BLaER1 (cell line): ENCODE results near the gene CR1L.
"Not testable (repeated sequence)": the region's sequence is repeated elsewhere in the genome, so short reads cannot be mapped to it uniquely, and the experiment has no call there.

Experiments used
- H3K27ac ChIP-seq: shearing (Covaris generic); formaldehyde crosslinking; 2 replicates; pipeline ENCODE4 v1.8.1; 2022
- H3K27me3 ChIP-seq: shearing (Covaris generic); formaldehyde crosslinking; 2 replicates; pipeline ENCODE4 v1.8.1; 2022
- H3K36me3 ChIP-seq: shearing (Covaris generic); formaldehyde crosslinking; 2 replicates; pipeline ENCODE4 v1.8.1; 2022
- H3K4me1 ChIP-seq: shearing (Covaris generic); formaldehyde crosslinking; 2 replicates; pipeline ENCODE4 v1.8.1; 2022
- H3K4me2 ChIP-seq: shearing (Covaris generic); formaldehyde crosslinking; 2 replicates; pipeline ENCODE4 v1.8.1; 2022
- H3K4me3 ChIP-seq: shearing (Covaris generic); formaldehyde crosslinking; 2 replicates; pipeline ENCODE4 v1.8.1; 2022
- H3K9ac ChIP-seq: shearing (Covaris generic); formaldehyde crosslinking; 2 replicates; pipeline ENCODE4 v1.8.1; 2022
- H3K9me3 ChIP-seq: shearing (Covaris generic); formaldehyde crosslinking; 2 replicates; pipeline ENCODE4 v1.8.1; 2022
- H4K20me1 ChIP-seq: shearing (Covaris generic); formaldehyde crosslinking; 2 replicates; pipeline ENCODE4 v1.8.1; 2022
- Cebpa-rat ChIP-seq: shearing (Covaris generic); IDR thresholded peaks from 2 replicates; pipeline ENCODE4 v1.8.1; 2022

Gene CR1L

GRCh38 chr1:207627496-207627895 lies 17.4 kb upstream of the CR1L start:
- H3K27ac ChIP-seq, result no peak overlapping the region
- H3K9ac ChIP-seq, result no peak overlapping the region
- no peaks in the 10 kb centered on the region for H3K36me3 ChIP-seq
- peaks cover 5% of the 10 kb centered on the region; the same call in 1 of the 2 replicates for H3K9me3 ChIP-seq
- no peak overlapping the region for H3K4me3 ChIP-seq
- no peaks in the 10 kb centered on the region for H3K4me1 ChIP-seq
- no peak for TF ChIP-seq Cebpa-rat
- no peaks in the 10 kb centered on the region for H4K20me1 ChIP-seq
- H3K4me2 ChIP-seq, result no peak overlapping the region
- no peaks in the 10 kb centered on the region for H3K27me3 ChIP-seq

GRCh38 chr1:207628776-207629175 lies 16.2 kb upstream of the CR1L start:
- Histone ChIP-seq H3K9me3 (peaks cover 5% of the 10 kb centered on the region; the same call in 1 of the 2 replicates), H3K4me1 (no peaks in the 10 kb centered on the region), H4K20me1 (no peaks in the 10 kb centered on the region), H3K9ac (no peak overlapping the region), H3K4me2 (no peak overlapping the region), H3K4me3 (no peak overlapping the region), H3K27me3 (no peaks in the 10 kb centered on the region), H3K27ac (no peak overlapping the region), H3K36me3 (no peaks in the 10 kb centered on the region)
- TF ChIP-seq Cebpa-rat, result no peak

- H3K27ac ChIP-seq, result no peak overlapping the region
- H3K4me1 ChIP-seq, result no peaks in the 10 kb centered on the region
- no peak overlapping the region for H3K9ac ChIP-seq
- no peaks in the 10 kb centered on the region for H4K20me1 ChIP-seq
- H3K4me3 ChIP-seq, result no peak overlapping the region
- no peaks in the 10 kb centered on the region for H3K27me3 ChIP-seq
- no peaks in the 10 kb centered on the region for H3K9me3 ChIP-seq
- no peaks in the 10 kb centered on the region for H3K36me3 ChIP-seq
- no peak overlapping the region for H3K4me2 ChIP-seq
- no peak for TF ChIP-seq Cebpa-rat
These were observed 13.8 kb upstream of the CR1L start for GRCh38 chr1:207631137-207631536.

GRCh38 chr1:207633226-207633625 lies 11.7 kb upstream of the CR1L start:
- Histone ChIP-seq H3K36me3 (no peaks in the 10 kb centered on the region), H4K20me1 (no peaks in the 10 kb centered on the region), H3K4me2 (no peak overlapping the region), H3K9me3 (no peaks in the 10 kb centered on the region), H3K27ac (no peak overlapping the region), H3K27me3 (no peaks in the 10 kb centered on the region), H3K4me1 (no peaks in the 10 kb centered on the region), H3K9ac (no peak overlapping the region), H3K4me3 (no peak overlapping the region)
- TF ChIP-seq Cebpa-rat, result no peak

- not testable (repeated sequence) for H3K4me1 ChIP-seq, H3K27ac ChIP-seq, H3K9ac ChIP-seq
These were observed 11.1 kb upstream of the CR1L start for GRCh38 chr1:207633699-207634289.

GRCh38 chr1:207634293-207634692 lies 10.6 kb upstream of the CR1L start:
- not testable (repeated sequence) for H4K20me1 ChIP-seq, H3K4me2 ChIP-seq, H3K36me3 ChIP-seq, H3K4me3 ChIP-seq, H3K4me1 ChIP-seq, H3K9ac ChIP-seq, H3K27ac ChIP-seq, H3K9me3 ChIP-seq, H3K27me3 ChIP-seq

More at GRCh38 chr1:207633699-207634289, 11.1 kb upstream of the CR1L start:
- H3K36me3 ChIP-seq, H3K4me2 ChIP-seq, H3K9me3 ChIP-seq, H3K27me3 ChIP-seq, H4K20me1 ChIP-seq, H3K4me3 ChIP-seq: not testable (repeated sequence)

GRCh38 chr1:207635569-207636186 lies 9.3 kb upstream of the CR1L start:
- not testable (repeated sequence) for H4K20me1 ChIP-seq, H3K27me3 ChIP-seq, H3K9me3 ChIP-seq, H3K4me3 ChIP-seq, H3K4me2 ChIP-seq, H3K4me1 ChIP-seq, H3K36me3 ChIP-seq, H3K27ac ChIP-seq, H3K9ac ChIP-seq

GRCh38 chr1:207638487-207639145 lies 6.3 kb upstream of the CR1L start:
- H3K27me3 ChIP-seq, H3K9ac ChIP-seq, H3K4me2 ChIP-seq, H3K27ac ChIP-seq, H4K20me1 ChIP-seq, H3K4me3 ChIP-seq, H3K9me3 ChIP-seq, H3K36me3 ChIP-seq, H3K4me1 ChIP-seq: not testable (repeated sequence)
- peak; percentile 86 for TF ChIP-seq Cebpa-rat

GRCh38 chr1:207639362-207639761 lies 5.6 kb upstream of the CR1L start:
- H3K4me1 ChIP-seq, H3K27me3 ChIP-seq, H3K36me3 ChIP-seq, H3K4me2 ChIP-seq, H4K20me1 ChIP-seq, H3K9ac ChIP-seq, H3K4me3 ChIP-seq, H3K27ac ChIP-seq, H3K9me3 ChIP-seq: not testable (repeated sequence)

- no peaks in the 10 kb centered on the region for H4K20me1 ChIP-seq
- no peaks in the 10 kb centered on the region for H3K4me1 ChIP-seq
- H3K36me3 ChIP-seq, result no peaks in the 10 kb centered on the region
- peaks cover 12% of the 10 kb centered on the region; the same call in 1 of the 2 replicates for H3K9me3 ChIP-seq
- no peaks in the 10 kb centered on the region for H3K27me3 ChIP-seq
- H3K4me3 ChIP-seq, result no peak overlapping the region
- H3K9ac ChIP-seq, result no peak overlapping the region
- no peak for TF ChIP-seq Cebpa-rat
- H3K27ac ChIP-seq, result no peak overlapping the region
- H3K4me2 ChIP-seq, result no peak overlapping the region
These were observed 624 bp upstream of the CR1L start for GRCh38 chr1:207644166-207644851.
